HG03139 (cell line): ENCODE data around the gene SLC2A6.

Experiments used
- ATAC-seq: cut with Tn5 transposase; IDR thresholded peaks from one replicate; pipeline ENCODE4 v1.9.1; 2021; ENCODE audit not compliant: unreplicated experiment

The SLC2A6 gene

DNA sequence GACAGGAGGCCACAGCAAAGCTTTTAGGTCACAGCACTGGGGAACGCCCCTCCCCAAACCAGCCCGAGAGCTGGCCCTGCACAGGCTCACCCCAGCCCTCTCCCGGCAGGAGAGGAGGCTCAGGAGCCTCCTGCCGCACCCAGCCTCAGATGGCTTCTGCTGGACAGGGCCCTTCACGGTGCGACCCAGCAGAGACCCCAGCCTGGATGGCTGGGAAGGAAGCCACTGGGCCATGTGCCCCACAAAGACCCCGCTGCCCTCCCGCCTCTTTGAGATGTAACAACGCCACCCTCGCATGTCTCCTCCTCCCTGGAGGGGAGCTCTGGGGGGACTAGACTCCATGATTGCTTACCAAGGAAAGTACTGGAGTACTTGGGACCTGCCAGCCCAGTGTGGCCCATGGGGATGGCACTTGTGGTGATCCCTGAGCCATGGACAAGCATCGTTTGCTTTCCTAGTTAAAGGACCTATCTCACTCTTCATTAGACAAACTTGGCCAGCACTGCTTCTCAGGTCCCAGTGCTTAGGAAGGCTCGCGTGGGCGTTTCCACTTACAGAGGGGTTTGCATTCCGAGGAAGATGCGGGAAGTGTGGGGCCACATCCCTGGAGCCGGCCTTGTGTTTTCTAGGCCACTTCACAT is 36.8 kb upstream of the SLC2A6 start:
- ATAC-seq, result no peak

DNA sequence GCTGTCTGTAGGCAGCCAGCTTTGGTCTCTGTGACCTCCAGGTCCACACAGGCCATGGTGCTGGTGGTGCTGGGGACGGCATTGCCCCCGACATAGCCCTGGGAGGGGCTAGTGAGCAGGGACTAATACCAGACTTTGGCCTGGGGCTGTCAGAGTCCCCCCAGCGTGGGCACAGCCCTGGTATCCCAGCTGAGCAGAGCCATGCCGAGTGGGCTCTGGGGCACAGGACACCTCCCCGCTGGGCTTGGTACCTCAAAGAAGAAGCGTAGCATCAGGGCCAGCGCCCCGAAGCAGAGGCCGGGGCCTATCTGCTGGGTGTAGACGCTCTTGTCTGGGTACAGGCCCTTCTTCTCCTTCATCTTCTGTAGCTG is 36.3 kb upstream of the SLC2A6 start:
- no peak for ATAC-seq

DNA sequence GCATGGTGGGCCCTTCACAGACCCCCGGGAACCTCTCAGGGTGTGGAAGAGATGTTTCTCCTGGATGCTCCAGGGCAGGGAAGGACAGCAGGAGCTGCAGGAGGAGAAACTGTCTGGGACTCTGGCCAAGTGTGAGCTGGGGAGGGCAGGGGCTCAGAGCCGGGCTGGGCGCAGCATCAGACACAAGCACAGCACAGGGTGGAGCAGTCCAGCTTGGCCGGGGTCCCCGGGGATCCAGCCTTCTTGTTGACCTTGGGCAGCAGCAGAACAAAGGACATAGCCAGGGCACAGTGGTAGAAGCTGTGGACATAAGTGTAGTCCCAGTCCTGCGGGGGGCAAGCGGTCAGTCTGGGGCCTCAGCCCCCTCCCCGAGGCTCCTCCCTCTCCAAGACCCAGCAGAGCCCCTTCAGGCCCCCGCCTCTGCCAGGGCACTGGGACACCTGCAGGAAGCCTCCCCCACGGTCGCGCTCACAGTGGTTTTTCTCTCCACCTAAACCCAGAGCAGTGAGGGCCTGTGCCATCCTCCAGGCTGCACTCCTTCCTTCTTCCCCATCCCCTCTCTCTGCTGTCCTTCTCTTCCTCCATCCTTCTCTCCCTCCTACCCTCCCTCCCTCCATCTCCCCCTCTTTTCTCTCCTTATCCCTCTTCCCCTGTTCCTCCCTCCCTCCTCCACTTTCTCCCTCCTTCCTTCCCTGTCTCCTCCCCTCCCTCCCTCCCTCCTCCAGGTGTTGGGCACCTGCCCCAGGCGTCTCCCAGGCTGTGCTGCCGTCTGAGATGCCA is 35.8 kb upstream of the SLC2A6 start:
- ATAC-seq, result no peak

DNA sequence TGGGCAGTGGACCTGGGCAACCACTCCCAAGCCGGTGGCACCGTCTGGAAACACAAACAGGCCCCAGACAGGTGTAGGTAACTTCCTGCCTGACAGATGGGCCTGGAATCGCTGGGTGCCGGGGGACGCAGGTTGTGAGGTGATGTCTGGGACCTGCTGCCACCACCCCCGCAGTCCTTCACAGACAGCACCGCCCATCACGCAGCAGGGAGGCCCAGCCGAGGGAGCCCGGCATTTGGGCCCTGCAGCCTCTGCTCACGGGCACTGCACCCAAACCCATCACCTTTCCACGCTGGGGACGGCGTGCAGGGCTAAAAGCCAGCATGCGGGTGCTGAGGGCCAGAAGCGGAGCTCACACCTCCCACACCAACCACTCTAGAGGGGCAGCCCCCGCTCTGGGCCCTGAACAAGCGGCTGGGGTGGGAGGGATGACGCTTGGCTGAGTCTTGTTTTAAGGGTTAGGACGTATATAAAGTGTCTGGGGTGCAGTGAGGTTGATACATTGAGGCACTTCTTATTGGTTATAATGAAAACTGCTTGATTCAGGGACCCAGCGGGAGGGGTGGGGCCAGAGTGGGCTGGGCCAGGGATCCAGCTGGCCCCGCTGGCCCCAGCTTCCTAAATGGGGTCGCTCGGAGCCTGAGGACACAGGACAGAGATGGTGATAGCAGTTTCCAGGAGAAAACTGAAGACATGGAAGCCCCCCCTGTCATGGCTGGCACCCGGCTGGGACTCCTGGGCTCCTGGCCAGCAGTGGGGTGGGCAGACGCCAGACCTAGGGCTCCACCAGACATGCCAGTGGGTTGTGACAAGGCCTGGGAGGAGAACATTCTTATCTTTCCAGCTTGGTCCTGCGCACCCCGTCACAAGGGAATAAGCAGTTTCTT is 34.6 kb upstream of the SLC2A6 start:
- no peak for ATAC-seq

DNA sequence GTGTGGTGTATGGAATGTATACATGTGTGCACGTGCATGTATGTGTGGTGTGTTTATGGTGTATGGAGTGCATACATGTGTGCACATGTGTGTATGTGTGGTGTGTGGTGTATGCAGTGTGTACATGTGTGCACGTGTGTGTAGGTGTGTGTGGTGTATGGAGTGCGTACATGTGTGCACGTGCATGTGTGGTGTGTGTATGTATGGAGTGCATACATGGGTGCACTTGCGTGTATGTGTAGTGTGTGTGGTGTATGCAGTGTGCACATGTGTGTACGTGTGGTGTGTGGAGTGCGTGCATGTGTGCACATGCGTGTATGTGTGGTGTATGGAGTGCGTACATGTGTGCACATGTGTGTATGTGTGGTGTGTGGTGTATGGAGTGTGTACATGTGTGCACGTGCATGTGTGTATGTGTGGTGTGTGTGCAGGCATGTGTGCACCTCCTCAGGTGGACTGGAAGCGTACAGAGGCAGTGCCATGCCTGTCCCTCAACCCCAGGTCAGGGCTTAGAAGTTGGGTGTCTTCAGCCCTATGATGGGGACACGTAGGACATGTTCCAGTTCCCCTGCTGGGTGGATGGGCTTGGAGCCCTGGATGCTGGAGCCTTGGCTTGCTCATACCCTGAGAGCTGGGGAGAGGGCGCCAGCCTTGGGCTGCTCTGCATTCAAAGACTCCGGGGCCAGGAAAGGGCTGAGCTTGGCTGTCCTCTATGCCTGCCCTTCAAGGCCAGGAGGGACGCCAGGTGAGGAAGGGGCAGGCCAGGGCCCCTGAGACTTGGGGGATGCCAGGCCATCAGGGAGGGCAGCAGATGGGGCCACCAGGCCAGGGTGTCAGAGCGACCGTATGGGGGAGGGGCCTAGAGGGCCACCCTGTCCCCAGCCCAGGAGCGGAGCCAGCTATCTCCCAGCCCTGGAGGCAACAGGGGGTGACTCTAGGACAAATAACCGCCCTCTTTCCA is 33.6 kb upstream of the SLC2A6 start:
- ATAC-seq, result no peak

DNA sequence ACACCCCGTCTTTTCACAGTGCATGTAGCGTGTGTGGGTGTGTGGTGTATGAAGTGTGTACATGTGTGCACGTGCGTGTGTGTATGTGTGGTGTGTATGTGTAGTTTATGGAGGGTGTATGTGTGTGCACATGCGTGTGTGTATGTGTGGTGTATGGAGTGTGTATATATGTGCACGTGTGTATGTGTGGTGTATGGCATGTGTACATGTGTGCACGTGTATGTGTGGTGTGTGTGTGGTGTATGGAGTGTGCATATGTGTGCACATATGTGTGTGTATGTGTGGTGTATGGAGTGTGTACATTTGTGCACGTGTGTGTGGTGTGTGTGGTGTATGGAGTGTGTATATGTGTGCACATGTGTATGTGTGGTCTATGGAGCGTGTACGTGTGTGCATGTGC is 32.7 kb upstream of the SLC2A6 start:
- ATAC-seq, result no peak

DNA sequence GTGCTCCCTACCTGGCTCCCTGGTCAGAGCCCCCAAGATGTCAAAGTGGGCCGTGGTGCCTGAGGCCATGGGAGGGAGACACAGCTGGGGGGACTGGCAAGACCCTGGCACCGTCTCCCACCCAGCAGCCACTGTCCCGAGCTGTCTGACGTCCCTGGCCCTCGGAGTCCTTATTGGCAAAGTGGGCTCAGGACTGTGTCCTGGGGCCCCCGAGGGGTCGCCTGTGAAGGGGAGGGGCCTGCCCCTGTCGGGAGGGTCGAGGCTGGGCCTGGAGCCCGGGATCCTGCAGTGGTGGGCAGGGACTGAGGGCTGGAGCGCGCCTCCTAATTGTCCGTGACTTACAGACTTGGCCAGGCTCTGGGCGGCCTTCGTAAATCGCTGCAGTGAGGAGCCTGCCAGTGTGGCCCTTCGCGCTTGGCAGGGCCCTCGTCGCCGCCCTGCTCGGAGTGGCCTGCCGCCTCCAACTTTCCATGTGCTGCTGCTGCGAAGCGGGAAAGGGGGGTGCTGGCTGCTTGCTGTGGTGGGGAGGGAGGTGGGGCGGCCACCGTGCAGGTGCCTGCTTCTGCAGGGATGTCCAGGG is 32.1 kb upstream of the SLC2A6 start:
- no peak for ATAC-seq

DNA sequence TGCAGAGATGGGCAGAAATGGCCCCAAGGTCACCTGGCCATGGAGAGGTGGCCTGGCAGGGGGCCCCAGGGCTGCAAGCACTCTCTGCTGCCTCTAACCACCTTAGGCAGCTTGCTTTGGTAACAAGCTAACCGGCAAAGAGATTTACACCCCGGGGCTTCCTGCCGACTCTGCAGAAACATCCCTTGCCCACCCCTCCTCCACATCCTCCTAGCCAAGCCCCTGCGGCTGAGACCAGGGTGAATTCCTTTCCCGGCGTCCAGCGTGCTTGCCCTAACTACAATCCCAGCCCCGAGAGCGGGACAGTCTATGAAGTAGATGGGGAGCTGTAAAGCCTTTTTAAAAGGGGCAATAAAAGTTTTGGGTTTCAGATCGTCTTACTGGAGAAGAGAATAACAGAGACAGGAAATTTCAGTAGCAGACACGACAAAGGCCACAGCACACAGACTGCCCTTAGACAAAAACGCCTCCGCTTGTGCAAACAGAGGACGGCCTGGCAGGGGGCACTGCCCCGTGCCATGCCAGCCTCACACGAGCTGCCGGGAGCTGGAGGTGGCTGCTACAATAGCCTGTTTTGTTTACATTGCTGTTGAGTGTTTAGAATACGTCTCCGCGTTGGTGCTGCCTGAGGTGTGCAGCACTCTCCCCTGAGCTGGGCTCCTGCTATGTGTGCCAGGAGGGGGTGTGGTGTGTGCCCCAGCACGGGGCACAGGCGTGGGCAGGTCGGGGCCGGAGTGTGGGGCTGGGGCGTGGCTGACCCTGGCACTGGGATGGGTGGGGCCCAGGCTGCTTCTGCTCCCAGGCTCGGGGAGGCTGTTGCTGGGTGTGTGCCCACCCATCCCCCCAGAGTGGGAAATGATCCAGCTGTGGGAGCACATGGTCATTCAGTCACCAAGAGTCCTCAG is 30.5 kb upstream of the SLC2A6 start:
- ATAC-seq, result no peak

DNA sequence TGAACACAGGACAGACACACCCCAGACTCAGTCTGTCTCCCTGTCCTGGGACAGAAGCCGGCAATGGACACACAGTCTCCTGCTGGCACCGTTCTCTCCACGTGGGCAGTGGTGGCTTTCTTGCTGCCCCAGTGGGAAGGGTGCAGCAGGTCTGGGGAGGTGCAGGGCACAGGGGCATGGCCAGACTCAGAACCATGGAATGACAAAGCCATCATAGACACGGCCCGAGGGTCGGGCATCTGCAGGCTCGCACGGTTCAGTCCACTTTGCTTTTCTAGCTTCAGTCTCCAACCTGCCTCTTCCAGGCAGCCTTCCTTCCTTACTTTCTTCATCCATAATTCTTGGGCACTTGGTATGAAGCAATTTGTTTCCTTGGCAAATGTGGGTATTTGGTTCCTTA is 29.1 kb upstream of the SLC2A6 start:
- no peak for ATAC-seq

DNA sequence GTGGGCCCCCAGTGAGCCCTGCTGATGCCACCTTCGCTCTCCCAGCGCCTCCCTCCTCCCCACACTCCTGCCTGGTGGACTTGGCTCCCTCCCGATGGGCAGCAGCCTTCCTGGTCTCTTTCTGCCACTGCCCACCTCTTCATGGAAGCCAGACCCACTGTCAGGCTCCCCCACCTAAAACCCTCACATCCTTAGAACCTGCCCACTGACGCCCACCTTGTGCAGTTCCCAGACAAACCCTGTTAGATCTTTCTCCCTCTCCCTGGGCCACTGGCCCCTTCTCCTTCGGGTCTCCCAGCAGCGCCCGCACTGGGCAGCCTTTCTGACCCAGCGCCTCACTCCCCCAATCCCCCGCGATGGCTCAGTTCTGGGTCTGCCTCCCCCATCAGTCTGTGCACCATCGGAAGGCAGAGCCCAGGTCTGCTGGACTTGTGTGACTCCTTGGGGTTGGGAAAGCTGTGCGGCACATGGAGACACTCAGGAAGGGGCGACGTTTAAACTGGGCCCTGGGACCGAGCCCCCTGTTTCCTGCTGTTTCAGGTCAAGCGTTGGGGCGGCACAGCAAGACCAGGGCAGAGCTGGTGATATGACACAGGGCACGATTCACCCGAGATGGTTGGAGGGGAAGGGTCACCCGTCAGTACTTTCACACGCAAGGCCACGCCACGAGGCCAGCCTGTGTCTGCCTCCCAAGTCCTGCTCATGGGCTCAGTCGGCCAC is 28.5 kb upstream of the SLC2A6 start:
- ATAC-seq, result no peak

DNA sequence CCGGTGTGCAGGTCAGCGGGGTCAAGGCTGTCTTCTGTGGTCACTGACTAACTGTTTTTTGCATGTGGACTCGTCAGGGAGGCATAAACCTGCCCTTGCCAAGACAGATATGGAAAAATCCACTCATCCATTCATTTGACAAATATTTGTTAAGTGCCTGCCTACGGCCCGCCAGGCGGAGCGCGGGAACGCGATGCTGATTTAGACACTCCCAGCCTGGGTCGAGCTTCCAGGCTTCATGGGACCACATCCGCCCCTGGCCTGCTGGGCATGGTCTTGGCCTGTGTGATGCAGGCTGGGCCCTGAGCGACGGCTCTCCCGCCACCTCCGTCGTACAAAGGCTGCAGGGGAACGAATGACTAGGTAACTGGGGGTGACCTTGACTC is 27.7 kb upstream of the SLC2A6 start:
- ATAC-seq, result no peak

DNA sequence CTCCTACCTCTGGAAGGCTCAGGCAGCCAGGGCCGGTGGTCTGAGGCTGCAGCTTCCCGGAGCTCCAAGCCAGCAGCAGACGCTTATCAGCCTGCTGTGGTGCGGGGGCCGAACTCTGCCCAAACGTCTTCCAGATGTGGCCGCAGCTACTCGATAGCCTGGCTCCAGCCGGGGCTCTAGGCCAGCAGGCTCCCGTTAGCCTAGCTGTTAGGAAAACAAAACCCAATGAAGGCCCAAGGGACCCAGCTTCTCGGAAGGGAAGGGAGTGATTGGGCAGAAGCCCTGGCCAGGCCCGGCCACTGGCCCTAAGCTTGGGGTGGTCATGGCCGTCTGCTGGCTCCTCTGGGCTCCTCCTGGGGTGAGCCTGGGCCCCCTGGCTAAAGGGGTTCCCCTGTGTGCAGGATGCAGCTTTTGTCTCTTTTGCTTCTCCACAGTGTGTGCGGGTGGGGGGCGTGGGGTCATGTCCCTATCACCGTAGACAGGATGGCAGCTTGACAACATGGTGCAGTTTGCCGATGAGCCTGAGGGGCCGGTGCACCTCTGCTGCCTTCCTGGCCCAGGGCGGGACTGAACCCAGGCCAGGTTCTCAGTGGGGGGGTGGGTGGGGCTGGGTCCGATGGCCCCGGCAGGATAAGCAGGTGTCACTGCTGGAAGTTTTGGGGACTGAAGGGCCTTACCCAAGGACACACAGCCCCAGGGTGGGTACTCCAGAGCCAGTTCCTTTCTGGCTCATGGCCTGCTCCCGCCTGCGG is 27.2 kb upstream of the SLC2A6 start:
- ATAC-seq, result no peak

DNA sequence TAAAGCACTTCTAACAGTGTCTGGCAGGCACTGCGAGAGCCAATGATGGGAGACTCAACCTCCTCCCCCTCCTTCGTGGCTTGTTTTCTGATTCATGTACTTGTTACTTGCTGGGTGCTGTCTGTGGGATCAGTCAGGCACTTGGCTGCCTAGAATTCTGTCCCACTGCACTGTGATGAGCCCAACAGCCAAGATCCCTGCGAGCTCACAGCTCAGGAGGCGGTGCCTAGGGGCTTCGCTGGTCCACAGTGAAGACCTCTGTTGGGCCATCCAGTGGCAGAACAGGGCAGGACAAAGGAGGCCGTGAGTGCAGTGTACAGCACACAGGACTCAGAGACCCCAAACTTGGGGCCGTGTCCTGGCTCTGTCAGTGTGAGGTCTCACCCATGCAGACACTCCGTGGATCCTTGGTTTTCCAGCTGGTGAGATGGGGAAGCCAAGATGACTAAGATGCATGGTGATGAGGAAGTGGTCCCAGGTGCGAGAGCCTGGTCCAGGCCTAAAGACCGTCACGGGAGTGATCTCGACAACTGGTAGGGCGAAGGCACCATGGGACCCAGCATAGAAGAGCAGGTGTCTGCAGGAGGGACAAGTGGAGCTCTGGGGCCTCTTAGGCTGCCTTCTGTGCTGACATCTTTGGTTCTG is 26.4 kb upstream of the SLC2A6 start:
- no peak for ATAC-seq

DNA sequence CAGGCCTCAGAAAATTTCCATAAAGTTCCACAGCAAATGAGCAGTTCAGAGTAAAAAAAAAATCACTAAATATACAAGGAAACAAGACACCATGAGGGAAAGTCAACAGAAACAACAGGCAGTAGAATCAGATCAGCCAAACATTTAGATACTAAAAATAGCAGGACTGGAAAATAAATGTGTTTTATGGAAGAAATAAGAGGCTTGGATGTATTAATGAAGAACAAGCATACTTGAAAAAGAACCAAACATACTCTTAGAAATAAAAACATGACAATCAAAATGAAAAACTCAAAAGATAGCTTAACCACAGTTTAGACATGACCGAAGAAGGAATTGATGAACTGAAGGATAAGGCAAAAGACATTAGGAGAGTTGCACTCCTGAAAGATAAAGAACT is 23.2 kb upstream of the SLC2A6 start:
- no peak for ATAC-seq

DNA sequence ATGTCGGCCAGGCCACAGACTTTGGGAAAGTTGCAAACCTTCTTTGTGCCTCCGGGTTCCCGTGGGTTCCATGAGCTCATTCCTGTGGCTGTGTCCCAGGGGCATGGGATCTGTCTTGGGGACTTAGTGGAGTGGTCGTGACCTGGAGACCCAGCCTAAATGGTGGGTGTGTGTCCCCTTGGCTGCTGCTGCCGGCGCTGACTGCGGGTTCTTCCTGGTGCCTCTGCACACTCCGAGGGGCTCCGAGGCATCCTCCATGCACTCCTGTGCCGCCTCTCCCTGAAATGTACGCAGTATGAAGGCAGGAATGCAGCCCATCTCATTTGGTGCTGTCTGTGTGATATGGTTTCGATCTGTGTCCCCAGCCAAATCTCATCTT is 21.0 kb upstream of the SLC2A6 start:
- ATAC-seq, result no peak

DNA sequence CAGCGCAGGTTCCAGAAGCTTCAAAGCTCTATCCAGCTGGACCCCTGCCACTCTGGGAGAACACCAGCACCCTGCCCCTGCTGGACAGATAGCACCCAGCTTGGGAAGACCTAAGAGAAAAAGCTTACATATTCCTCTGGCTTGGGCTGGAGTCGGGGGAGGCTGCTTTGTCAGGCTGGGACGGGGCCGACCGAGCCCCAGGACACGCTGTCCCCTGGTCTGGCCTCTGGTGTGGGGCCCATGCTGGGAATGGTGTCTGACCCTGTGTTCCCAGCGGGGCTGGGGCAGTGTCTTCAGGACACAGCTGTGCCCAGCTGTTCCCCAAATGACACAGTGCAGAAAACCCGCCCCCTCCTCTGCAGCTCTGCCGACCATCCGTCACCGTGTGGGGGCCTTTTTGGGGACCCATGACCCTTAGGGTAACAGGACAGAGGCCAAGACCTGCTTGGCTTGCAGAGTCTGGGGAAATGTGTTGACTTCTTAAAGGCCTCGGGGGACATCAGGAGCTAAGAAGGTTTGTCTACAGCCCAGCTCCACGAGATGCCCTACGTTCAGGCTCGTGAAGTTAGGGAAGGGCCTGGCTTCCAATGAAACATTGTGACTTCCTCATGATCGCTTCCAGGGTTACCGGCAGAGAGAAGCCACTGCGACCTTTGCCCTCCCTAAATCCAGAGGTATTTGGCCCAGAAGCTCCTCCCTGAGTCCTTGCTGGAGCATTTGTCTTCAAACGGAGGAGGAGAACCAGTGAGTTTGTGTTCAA is 20.4 kb upstream of the SLC2A6 start:
- ATAC-seq, result no peak
